Measurements from ENCODE around the gene SUCLG2. TPM values are rescaled to one million over a fixed set of nuclear protein-coding genes. Genes with fewer than 3 reads are reported as not detected.

Gene SUCLG2
- total and polyA plus RNA-seq, 11 donors, result 41.6 to 119 (median 77.6) TPM

- 93 to 100% (median 99%) methylated on average over 1 of the region's 1 CpG for WGBS, 4 donors
- TF ChIP-seq POLR2A (IDR thresholded peaks at IDR 0.05) (no peak), CTCF (IDR thresholded peaks at IDR 0.05) (no peak)
- H3K36me3 ChIP-seq, result no peaks in the 10 kb centered on the region
- H3K4me3 ChIP-seq, result no peak overlapping the region
- no peaks in the 10 kb centered on the region for H3K4me1 ChIP-seq
- DNase-seq (no peak), ATAC-seq (no peak)
- intact Hi-C loops (cut with DNase I), result no loop called here
- H3K9me3 ChIP-seq, result no peaks in the 10 kb centered on the region
- H3K27me3 ChIP-seq, result no peaks in the 10 kb centered on the region
- H3K27ac ChIP-seq, result no peak overlapping the region
Observed at GRCh38 chr3:67447393-67447792, 207.0 kb downstream of the SUCLG2 start.

- ATAC-seq (no peak), DNase-seq (no peak)
- Histone ChIP-seq H3K4me1 (no peaks in the 10 kb centered on the region), H3K4me3 (no peak overlapping the region), H3K36me3 (peaks cover 0 to 6% (median 0%) of the 10 kb centered on the region in 9 donors), H3K27ac (no peak overlapping the region), H3K9me3 (peaks cover 0 to 6% (median 0%) of the 10 kb centered on the region in 12 donors), H3K27me3 (no peaks in the 10 kb centered on the region)
- WGBS, 4 donors, result 93 to 98% (median 96%) methylated on average over 5 of the region's 5 CpGs
- intact Hi-C loops (cut with DNase I), result no loop called here
- TF ChIP-seq CTCF (IDR thresholded peaks at IDR 0.05) (no peak), POLR2A (IDR thresholded peaks at IDR 0.05) (no peak)
Observed at GRCh38 chr3:67437789-67438188, 216.6 kb downstream of the SUCLG2 start.

- Histone ChIP-seq H3K36me3 (peaks cover 0 to 6% (median 0%) of the 10 kb centered on the region in 9 donors), H3K27me3 (no peaks in the 10 kb centered on the region), H3K4me1 (no peaks in the 10 kb centered on the region), H3K4me3 (no peak overlapping the region), H3K9me3 (peaks cover 0 to 6% (median 0%) of the 10 kb centered on the region in 12 donors), H3K27ac (no peak overlapping the region)
- WGBS, 4 donors, result 95 to 97% (median 97%) methylated on average over 3 of the region's 3 CpGs
- ATAC-seq, result no peak
- intact Hi-C loops (cut with DNase I), result no loop called here
- TF ChIP-seq POLR2A (IDR thresholded peaks at IDR 0.05) (no peak), CTCF (IDR thresholded peaks at IDR 0.05) (no peak)
- DNase-seq, result no peak
Observed at GRCh38 chr3:67437090-67437489, 217.3 kb downstream of the SUCLG2 start.

GRCh38 chr3:67433109-67433508 is 221.3 kb downstream of the SUCLG2 start:
- Histone ChIP-seq H3K36me3 (peaks cover 0 to 6% (median 0%) of the 10 kb centered on the region in 9 donors), H3K27me3 (no peaks in the 10 kb centered on the region), H3K9me3 (peaks cover 0 to 7% (median 0%) of the 10 kb centered on the region in 12 donors), H3K4me3 (no peak overlapping the region), H3K27ac (no peak overlapping the region), H3K4me1 (no peaks in the 10 kb centered on the region)
- 95 to 98% (median 97%) methylated on average over 4 of the region's 4 CpGs for whole genome bisulfite sequencing, 4 donors
- no peak for DNase-seq
- intact Hi-C loops (cut with DNase I), result no loop called here
- ATAC-seq, result no peak
- TF ChIP-seq POLR2A (IDR thresholded peaks at IDR 0.05) (no peak), CTCF (IDR thresholded peaks at IDR 0.05) (no peak)
